ENCODE measurements around the gene WNT3A.

DNA sequence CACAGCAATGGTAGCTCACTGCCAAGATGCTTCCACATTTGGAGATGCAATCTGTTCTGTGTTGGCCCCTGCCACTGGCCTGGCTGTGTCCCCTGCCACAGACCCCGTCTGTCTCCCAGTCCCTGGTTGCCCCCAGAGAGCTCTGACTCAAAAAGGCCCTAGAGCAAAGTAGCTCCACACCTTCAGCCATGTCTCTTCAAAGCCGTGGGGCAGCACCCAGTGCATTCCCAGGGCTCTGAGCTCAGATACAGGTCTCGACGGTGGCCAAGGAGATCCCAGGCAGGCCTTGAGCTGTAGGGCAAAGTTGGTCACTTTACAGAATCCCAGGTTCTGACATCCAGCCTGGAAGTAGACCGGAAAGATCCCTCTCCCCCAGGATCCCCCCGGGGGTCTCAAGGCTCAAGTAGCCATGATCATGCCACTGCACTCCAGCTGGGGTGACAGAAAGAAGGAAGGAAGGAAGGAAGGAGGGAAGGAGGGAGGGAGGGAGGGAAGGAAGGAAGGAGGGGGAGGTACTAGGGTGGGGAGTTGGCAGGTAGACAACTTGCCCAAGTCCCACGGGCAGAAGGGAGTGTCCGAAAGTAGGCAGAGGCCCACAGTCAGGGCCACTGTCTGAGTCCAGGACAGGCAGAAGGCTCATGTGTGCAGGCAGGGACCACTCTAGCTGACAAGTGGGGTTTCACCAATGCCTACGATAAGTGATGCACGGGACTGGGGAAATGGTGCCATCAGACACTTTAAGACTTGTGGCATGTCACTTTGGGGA, 71.0 kb downstream of the WNT3A start:
- TF ChIP-seq, protein P1, sequence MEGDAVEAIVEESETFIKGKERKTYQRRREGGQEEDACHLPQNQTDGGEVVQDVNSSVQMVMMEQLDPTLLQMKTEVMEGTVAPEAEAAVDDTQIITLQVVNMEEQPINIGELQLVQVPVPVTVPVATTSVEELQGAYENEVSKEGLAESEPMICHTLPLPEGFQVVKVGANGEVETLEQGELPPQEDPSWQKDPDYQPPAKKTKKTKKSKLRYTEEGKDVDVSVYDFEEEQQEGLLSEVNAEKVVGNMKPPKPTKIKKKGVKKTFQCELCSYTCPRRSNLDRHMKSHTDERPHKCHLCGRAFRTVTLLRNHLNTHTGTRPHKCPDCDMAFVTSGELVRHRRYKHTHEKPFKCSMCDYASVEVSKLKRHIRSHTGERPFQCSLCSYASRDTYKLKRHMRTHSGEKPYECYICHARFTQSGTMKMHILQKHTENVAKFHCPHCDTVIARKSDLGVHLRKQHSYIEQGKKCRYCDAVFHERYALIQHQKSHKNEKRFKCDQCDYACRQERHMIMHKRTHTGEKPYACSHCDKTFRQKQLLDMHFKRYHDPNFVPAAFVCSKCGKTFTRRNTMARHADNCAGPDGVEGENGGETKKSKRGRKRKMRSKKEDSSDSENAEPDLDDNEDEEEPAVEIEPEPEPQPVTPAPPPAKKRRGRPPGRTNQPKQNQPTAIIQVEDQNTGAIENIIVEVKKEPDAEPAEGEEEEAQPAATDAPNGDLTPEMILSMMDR (IDR thresholded peaks at IDR 0.05; ENCODE audit: insufficient read depth, low read length), result no peak
- TF ChIP-seq, protein P2, sequence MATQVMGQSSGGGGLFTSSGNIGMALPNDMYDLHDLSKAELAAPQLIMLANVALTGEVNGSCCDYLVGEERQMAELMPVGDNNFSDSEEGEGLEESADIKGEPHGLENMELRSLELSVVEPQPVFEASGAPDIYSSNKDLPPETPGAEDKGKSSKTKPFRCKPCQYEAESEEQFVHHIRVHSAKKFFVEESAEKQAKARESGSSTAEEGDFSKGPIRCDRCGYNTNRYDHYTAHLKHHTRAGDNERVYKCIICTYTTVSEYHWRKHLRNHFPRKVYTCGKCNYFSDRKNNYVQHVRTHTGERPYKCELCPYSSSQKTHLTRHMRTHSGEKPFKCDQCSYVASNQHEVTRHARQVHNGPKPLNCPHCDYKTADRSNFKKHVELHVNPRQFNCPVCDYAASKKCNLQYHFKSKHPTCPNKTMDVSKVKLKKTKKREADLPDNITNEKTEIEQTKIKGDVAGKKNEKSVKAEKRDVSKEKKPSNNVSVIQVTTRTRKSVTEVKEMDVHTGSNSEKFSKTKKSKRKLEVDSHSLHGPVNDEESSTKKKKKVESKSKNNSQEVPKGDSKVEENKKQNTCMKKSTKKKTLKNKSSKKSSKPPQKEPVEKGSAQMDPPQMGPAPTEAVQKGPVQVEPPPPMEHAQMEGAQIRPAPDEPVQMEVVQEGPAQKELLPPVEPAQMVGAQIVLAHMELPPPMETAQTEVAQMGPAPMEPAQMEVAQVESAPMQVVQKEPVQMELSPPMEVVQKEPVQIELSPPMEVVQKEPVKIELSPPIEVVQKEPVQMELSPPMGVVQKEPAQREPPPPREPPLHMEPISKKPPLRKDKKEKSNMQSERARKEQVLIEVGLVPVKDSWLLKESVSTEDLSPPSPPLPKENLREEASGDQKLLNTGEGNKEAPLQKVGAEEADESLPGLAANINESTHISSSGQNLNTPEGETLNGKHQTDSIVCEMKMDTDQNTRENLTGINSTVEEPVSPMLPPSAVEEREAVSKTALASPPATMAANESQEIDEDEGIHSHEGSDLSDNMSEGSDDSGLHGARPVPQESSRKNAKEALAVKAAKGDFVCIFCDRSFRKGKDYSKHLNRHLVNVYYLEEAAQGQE (IDR thresholded peaks at IDR 0.05; ENCODE audit: insufficient replicate concordance, low read depth), result no peak

Data from HL-60 (cell line).